HG03575 (cell line): ENCODE measurements around the gene ST14.
"Not testable (repeated sequence)": the region's sequence is repeated elsewhere in the genome, so short reads cannot be mapped to it uniquely, and the experiment has no call there.

Experiments
- ATAC-seq: cut with Tn5 transposase; IDR thresholded peaks from one replicate; pipeline ENCODE4 v1.9.1; 2021; ENCODE audit not compliant: unreplicated experiment, insufficient number of reproducible peaks, low FRiP score; ENCODE audit errors: extremely low read depth

The ST14 gene

GRCh38 chr11:130246738-130247137 lies 87.2 kb downstream of the ST14 start:
- no peak for ATAC-seq

DNA sequence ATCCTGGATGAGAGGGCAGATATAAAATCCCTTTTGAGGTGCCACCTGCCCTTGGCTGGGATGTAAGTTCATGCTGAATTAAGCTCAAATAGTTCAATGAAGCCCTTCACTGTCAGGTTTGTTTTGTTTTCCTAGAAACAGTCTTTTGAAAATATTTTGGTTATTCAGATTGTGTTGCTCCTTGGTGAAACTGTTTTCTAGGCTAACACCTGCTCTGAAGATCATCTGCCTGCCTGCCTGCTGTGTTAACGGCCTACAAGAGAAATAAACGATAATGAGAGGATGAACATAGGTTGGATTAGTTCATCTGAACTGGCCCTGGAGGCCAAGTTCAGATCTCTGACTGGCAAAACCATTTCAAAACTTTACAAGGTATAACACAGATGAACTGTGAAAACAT lies 87.7 kb downstream of the ST14 start:
- no peak for ATAC-seq

DNA sequence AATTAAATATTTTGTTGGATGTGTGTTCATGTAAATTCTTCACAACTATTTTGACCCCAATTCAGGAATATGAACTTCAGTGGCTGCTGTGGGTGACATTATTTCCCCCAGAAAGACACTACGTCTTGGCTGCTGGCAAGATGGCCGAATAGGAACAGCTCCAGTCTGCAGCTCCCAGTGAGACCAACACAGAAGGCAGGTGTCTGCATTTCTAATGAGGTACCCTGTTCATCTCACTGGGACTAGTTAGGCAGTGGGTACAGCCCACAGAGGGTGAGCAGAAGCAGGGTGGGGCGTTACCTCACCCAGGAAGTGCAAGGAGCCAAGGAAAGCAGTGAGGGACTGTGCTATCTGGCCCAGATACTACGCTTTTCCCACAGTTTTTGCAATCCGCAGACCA lies 89.8 kb downstream of the ST14 start:
- no peak for ATAC-seq

GRCh38 chr11:130249929-130250328 lies 90.3 kb downstream of the ST14 start:
- not testable (repeated sequence) for ATAC-seq

DNA sequence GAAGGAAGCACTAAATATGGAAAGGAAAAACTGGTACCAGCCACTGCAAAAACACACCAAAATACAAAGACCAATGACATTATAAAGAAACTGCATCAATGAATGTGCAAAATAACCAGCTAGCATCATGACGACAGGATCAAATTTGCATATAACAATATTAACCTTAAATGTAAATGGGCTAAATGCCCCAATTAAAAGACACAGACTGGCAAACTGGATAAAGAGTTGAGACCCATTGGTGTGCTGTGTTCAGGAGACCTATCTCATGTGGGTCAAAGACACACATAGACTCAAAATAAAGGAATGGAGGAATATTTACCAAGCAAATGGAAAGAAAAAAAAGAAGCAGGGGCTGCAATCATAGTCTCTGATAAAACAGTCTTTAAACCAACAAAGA lies 92.2 kb downstream of the ST14 start:
- not testable (repeated sequence) for ATAC-seq
